Natural killer cell treated with Interleukin-12 subunit alpha and Interleukin-12 subunit beta and Interleukin-15 and Interleukin-18, amount 100 ng/mL, for 72 hours (primary cell): ENCODE results near the gene SMARCB1. TPM values are rescaled to one million over a fixed set of nuclear protein-coding genes. Genes with fewer than 3 reads are reported as not detected.

Source experiments
- ATAC-seq, 2 donors: fragments of 150-1000 bp; cut with Tn5 transposase in 1 of 2; sonication (Bioruptor Pico), chemical (Tn5 transposase) in 1 of 2; 2 replicates each; pipeline ENCODE4 v1.10.0; 2021
- DNase-seq: peaks from one replicate; pipeline ENCODE4 v3.0.0; 2022; ENCODE audit warnings: low spot score
- H3K27ac Mint-ChIP-seq, 2 donors: 1 replicate in 1 of 2; 2 replicates in 1 of 2; pipeline ENCODE4 v1.8.0; 2022; ENCODE audit warnings: mixed read lengths in 2 of 2, mild to moderate bottlenecking in 1 of 2, moderate library complexity in 1 of 2
- H3K27me3 Mint-ChIP-seq, 2 donors: 1 replicate in 1 of 2; 2 replicates in 1 of 2; pipeline ENCODE4 v1.8.0; 2022; ENCODE audit warnings: mixed read lengths in 2 of 2
- H3K36me3 Mint-ChIP-seq: one replicate; pipeline ENCODE4 v1.8.0; 2022; ENCODE audit warnings: mixed read lengths
- H3K4me1 Mint-ChIP-seq, 2 donors: 1 replicate in 1 of 2; 2 replicates in 1 of 2; pipeline ENCODE4 v1.8.0; 2022; ENCODE audit warnings: low read depth in 2 of 2, mixed read lengths in 2 of 2, mild to moderate bottlenecking in 1 of 2
- H3K4me3 Mint-ChIP-seq: one replicate; pipeline ENCODE4 v1.8.0; 2022; ENCODE audit warnings: mixed read lengths
- H3K9me3 Mint-ChIP-seq: 2 replicates; pipeline ENCODE4 v1.8.0; 2022; ENCODE audit warnings: mixed read lengths
- total RNA-seq, 2 donors: library from RNA; stranded (reverse); gene quantifications; one replicate each; pipeline ENCODE4 v1.2.3, GENCODE V29; 2022

SMARCB1 gene
- 100 to 1,000 TPM in 1 of 2 donors, 10 to 100 TPM in 1; 70.5 to 105 TPM for total RNA-seq

GRCh38 chr22:23786752-23787599, at the start of gene SMARCB1:
Gene SMARCB1 (plus strand): TSS chr22:23786966. CDS start chr22:23787170, 204 bp downstream.
- H3K4me1 Mint-ChIP-seq = peaks cover 20 to 26% of the 10 kb centered on the region in 2 donors
- peak within 1 kb of the TSS; percentile 93 for H3K4me3 Mint-ChIP-seq
- no peaks in the 10 kb centered on the region for H3K9me3 Mint-ChIP-seq
- H3K27me3 Mint-ChIP-seq = no peaks in the 10 kb centered on the region
- ATAC-seq = peak; percentile 90 to 95
- peak within 1 kb of the TSS; percentile 79 to 92 for H3K27ac Mint-ChIP-seq
- peak; percentile 90 for DNase-seq
- H3K36me3 Mint-ChIP-seq = no peaks in the 10 kb centered on the region

GRCh38 chr22:23737696-23738095, 49.1 kb upstream of the SMARCB1 start:
- H3K9me3 Mint-ChIP-seq = no peaks in the 10 kb centered on the region
- no peak overlapping the region for H3K27ac Mint-ChIP-seq

GRCh38 chr22:23742505-23743264, 44.1 kb upstream of the SMARCB1 start:
- Mint-ChIP-seq H3K36me3 (peaks cover 12% of the 10 kb centered on the region), H3K4me3 (no peak overlapping the region), H3K27me3 (no peaks in the 10 kb centered on the region), H3K4me1 (peaks cover 0 to 7% of the 10 kb centered on the region in 2 donors), H3K27ac (no peak overlapping the region), H3K9me3 (no peaks in the 10 kb centered on the region)
- DNase-seq (no peak), ATAC-seq (peak in 1 of 2 donors; percentile 31)

More at GRCh38 chr22:23737696-23738095, 49.1 kb upstream of the SMARCB1 start:
- Mint-ChIP-seq H3K27me3 (no peaks in the 10 kb centered on the region), H3K4me1 (peaks cover 0 to 3% of the 10 kb centered on the region in 2 donors), H3K36me3 (no peaks in the 10 kb centered on the region), H3K4me3 (no peak overlapping the region)
- DNase-seq = no peak
- ATAC-seq = no peak

GRCh38 chr22:23743303-23743705, 43.5 kb upstream of the SMARCB1 start:
- ATAC-seq (no peak), DNase-seq (no peak)
- Mint-ChIP-seq H3K27me3 (no peaks in the 10 kb centered on the region), H3K36me3 (peaks cover 12% of the 10 kb centered on the region), H3K4me1 (peaks cover 0 to 7% of the 10 kb centered on the region in 2 donors), H3K9me3 (no peaks in the 10 kb centered on the region), H3K4me3 (no peak overlapping the region), H3K27ac (no peak overlapping the region)

GRCh38 chr22:23744001-23744400, 42.8 kb upstream of the SMARCB1 start:
- Mint-ChIP-seq H3K27ac (no peak overlapping the region), H3K27me3 (no peaks in the 10 kb centered on the region), H3K36me3 (peaks cover 12% of the 10 kb centered on the region), H3K9me3 (no peaks in the 10 kb centered on the region), H3K4me3 (no peak overlapping the region), H3K4me1 (peaks cover 0 to 7% of the 10 kb centered on the region in 2 donors)
- no peak for DNase-seq
- no peak for ATAC-seq

- DNase-seq (no peak), ATAC-seq (no peak)
- H3K27me3 Mint-ChIP-seq = no peaks in the 10 kb centered on the region
- peaks cover 12% of the 10 kb centered on the region for H3K36me3 Mint-ChIP-seq
- H3K4me3 Mint-ChIP-seq = no peak overlapping the region
- no peak overlapping the region for H3K27ac Mint-ChIP-seq
- H3K9me3 Mint-ChIP-seq = no peaks in the 10 kb centered on the region
- peaks cover 0 to 7% of the 10 kb centered on the region in 2 donors for H3K4me1 Mint-ChIP-seq
Observed at GRCh38 chr22:23744485-23744884, 42.3 kb upstream of the SMARCB1 start.

GRCh38 chr22:23745791-23746190, 41.0 kb upstream of the SMARCB1 start:
- H3K4me1 Mint-ChIP-seq = peaks cover 12 to 18% of the 10 kb centered on the region in 2 donors
- no peak for DNase-seq
- H3K4me3 Mint-ChIP-seq = no peak overlapping the region
- ATAC-seq = no peak
- no peaks in the 10 kb centered on the region for H3K27me3 Mint-ChIP-seq
- no peaks in the 10 kb centered on the region for H3K9me3 Mint-ChIP-seq
- peak overlapping the region in 1 of 2 donors; percentile 27 for H3K27ac Mint-ChIP-seq
- peaks cover 12% of the 10 kb centered on the region for H3K36me3 Mint-ChIP-seq

- Mint-ChIP-seq H3K36me3 (peaks cover 3% of the 10 kb centered on the region), H3K4me3 (peak overlapping the region; percentile 87), H3K9me3 (no peaks in the 10 kb centered on the region), H3K27ac (peak overlapping the region; percentile 6 to 68), H3K4me1 (peaks cover 12 to 15% of the 10 kb centered on the region in 2 donors), H3K27me3 (no peaks in the 10 kb centered on the region)
- ATAC-seq (no peak), DNase-seq (no peak)
Observed at GRCh38 chr22:23749841-23750301, 36.9 kb upstream of the SMARCB1 start.

GRCh38 chr22:23750367-23750713, 36.4 kb upstream of the SMARCB1 start:
- Mint-ChIP-seq H3K27ac (peak overlapping the region; percentile 6 to 68), H3K4me1 (peaks cover 12% of the 10 kb centered on the region in 2 donors), H3K27me3 (no peaks in the 10 kb centered on the region), H3K9me3 (no peaks in the 10 kb centered on the region), H3K36me3 (no peaks in the 10 kb centered on the region), H3K4me3 (peak overlapping the region; percentile 87)
- no peak for DNase-seq
- ATAC-seq = no peak

- Mint-ChIP-seq H3K27ac (peak within 1 kb of the TSS; percentile 68 to 72), H3K4me1 (peaks cover 12% of the 10 kb centered on the region in 2 donors), H3K27me3 (no peaks in the 10 kb centered on the region), H3K9me3 (no peaks in the 10 kb centered on the region), H3K4me3 (peak within 1 kb of the TSS; percentile 87), H3K36me3 (no peaks in the 10 kb centered on the region)
- DNase-seq = peak; percentile 91
- ATAC-seq = peak; percentile 99
Observed at GRCh38 chr22:23750714-23751440, 35.9 kb upstream of the SMARCB1 start, which contains the start of gene ZNF70. Gene ZNF70 (minus strand): TSS chr22:23751112. CDS start chr22:23745140, 5,972 bp downstream.

GRCh38 chr22:23751441-23751996, 35.2 kb upstream of the SMARCB1 start:
- no peaks in the 10 kb centered on the region for H3K9me3 Mint-ChIP-seq
- H3K4me3 Mint-ChIP-seq = peak overlapping the region; percentile 87
- no peaks in the 10 kb centered on the region for H3K36me3 Mint-ChIP-seq
- peak overlapping the region; percentile 68 to 72 for H3K27ac Mint-ChIP-seq
- peaks cover 12% of the 10 kb centered on the region in 2 donors for H3K4me1 Mint-ChIP-seq
- DNase-seq = no peak
- ATAC-seq = peak; percentile 11 to 41
- H3K27me3 Mint-ChIP-seq = no peaks in the 10 kb centered on the region

- Mint-ChIP-seq H3K4me1 (peaks cover 12% of the 10 kb centered on the region in 2 donors), H3K27me3 (no peaks in the 10 kb centered on the region), H3K9me3 (no peaks in the 10 kb centered on the region), H3K4me3 (peak overlapping the region; percentile 87), H3K36me3 (no peaks in the 10 kb centered on the region), H3K27ac (peak overlapping the region; percentile 68 to 72)
- DNase-seq (no peak), ATAC-seq (no peak)
Observed at GRCh38 chr22:23752090-23752691, 34.6 kb upstream of the SMARCB1 start.

- ATAC-seq (no peak), DNase-seq (no peak)
- Mint-ChIP-seq H3K36me3 (no peaks in the 10 kb centered on the region), H3K9me3 (no peaks in the 10 kb centered on the region), H3K4me1 (peaks cover 12% of the 10 kb centered on the region in 2 donors), H3K4me3 (peak overlapping the region; percentile 87), H3K27ac (no peak overlapping the region), H3K27me3 (no peaks in the 10 kb centered on the region)
Observed at GRCh38 chr22:23752750-23753149, 34.0 kb upstream of the SMARCB1 start.
